Measurements from ENCODE around the gene RNF180.

DNA sequence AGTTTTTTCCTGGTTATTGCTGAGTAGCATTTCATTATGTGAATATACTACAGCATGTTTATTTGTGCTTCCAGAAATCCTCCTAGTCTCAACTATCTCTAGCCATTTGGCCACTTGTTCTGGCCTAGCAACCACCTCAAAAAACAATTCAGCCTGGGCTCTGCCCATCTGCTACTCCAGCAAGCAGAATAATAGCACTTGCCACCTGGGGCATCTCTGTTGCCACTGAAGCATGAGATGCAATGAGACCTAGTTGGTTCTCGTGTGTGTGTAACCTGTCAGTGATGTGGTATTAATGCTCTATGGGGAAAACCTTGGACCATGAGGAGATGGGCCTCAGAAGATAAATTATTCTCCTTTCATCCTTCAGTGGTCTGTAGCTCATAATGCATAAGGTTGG, 129.5 kb downstream of the RNF180 start:
- TF ChIP-seq, protein P1, sequence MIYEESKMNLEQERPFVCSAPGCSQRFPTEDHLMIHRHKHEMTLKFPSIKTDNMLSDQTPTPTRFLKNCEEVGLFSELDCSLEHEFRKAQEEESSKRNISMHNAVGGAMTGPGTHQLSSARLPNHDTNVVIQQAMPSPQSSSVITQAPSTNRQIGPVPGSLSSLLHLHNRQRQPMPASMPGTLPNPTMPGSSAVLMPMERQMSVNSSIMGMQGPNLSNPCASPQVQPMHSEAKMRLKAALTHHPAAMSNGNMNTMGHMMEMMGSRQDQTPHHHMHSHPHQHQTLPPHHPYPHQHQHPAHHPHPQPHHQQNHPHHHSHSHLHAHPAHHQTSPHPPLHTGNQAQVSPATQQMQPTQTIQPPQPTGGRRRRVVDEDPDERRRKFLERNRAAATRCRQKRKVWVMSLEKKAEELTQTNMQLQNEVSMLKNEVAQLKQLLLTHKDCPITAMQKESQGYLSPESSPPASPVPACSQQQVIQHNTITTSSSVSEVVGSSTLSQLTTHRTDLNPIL (CRISPR knock-in tag; IDR thresholded peaks at IDR 0.05; ENCODE audit: low read depth): no peak
- no peak for TF ChIP-seq TCF4 (CRISPR knock-in tag; IDR thresholded peaks at IDR 0.05; ENCODE audit: borderline replicate concordance)
- TF ChIP-seq TOX (CRISPR knock-in tag; IDR thresholded peaks at IDR 0.05; ENCODE audit: borderline replicate concordance): no peak
- TF ChIP-seq, protein P2, sequence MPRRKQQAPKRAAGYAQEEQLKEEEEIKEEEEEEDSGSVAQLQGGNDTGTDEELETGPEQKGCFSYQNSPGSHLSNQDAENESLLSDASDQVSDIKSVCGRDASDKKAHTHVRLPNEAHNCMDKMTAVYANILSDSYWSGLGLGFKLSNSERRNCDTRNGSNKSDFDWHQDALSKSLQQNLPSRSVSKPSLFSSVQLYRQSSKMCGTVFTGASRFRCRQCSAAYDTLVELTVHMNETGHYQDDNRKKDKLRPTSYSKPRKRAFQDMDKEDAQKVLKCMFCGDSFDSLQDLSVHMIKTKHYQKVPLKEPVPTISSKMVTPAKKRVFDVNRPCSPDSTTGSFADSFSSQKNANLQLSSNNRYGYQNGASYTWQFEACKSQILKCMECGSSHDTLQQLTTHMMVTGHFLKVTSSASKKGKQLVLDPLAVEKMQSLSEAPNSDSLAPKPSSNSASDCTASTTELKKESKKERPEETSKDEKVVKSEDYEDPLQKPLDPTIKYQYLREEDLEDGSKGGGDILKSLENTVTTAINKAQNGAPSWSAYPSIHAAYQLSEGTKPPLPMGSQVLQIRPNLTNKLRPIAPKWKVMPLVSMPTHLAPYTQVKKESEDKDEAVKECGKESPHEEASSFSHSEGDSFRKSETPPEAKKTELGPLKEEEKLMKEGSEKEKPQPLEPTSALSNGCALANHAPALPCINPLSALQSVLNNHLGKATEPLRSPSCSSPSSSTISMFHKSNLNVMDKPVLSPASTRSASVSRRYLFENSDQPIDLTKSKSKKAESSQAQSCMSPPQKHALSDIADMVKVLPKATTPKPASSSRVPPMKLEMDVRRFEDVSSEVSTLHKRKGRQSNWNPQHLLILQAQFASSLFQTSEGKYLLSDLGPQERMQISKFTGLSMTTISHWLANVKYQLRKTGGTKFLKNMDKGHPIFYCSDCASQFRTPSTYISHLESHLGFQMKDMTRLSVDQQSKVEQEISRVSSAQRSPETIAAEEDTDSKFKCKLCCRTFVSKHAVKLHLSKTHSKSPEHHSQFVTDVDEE (CRISPR knock-in tag; IDR thresholded peaks at IDR 0.05): no peak
- no peak for TF ChIP-seq ZNF8 (CRISPR knock-in tag; IDR thresholded peaks at IDR 0.05)
- TF ChIP-seq CSDC2 (CRISPR knock-in tag; IDR thresholded peaks at IDR 0.05): no peak
